RWPE2 (cell line): Measurements from ENCODE around the gene RABGAP1L.

Experiments used
- ATAC-seq: fragments of 200-7000 bp; cut with Tn5 transposase; 3 replicates; pipeline ENCODE4 v1.9.1; 2021; ENCODE audit warnings: low read depth
- DNase-seq: peaks from one replicate; pipeline ENCODE4 v3.0.0-alpha.2; 2020; ENCODE audit warnings: low spot score
- H3K27ac ChIP-seq: fragments of 450-650 bp; 2 replicates; pipeline ENCODE4 v1.5.1; 2017; ENCODE audit warnings: mild to moderate bottlenecking; ENCODE audit not compliant: poor library complexity, severe bottlenecking
- H3K27me3 ChIP-seq: fragments of 250-450 bp; sonication (Bioruptor Pico); 2 replicates; pipeline ENCODE4 v1.5.1; 2021; ENCODE audit warnings: mild to moderate bottlenecking, moderate library complexity; ENCODE audit not compliant: insufficient read depth, poor library complexity, severe bottlenecking
- H3K36me3 ChIP-seq: fragments of 250-450 bp; sonication (Bioruptor Pico); 2 replicates; pipeline ENCODE4 v1.5.1; 2020; ENCODE audit warnings: low read depth, mild to moderate bottlenecking, moderate library complexity
- H3K4me1 ChIP-seq: fragments of 250-450 bp; sonication (Bioruptor Pico); 2 replicates; pipeline ENCODE4 v1.5.1; 2021; ENCODE audit warnings: mild to moderate bottlenecking, moderate library complexity; ENCODE audit not compliant: insufficient read depth, poor library complexity, severe bottlenecking
- H3K4me3 ChIP-seq: fragments of 250-450 bp; sonication (Bioruptor Pico); 2 replicates; pipeline ENCODE4 v1.5.1; 2021; ENCODE audit warnings: mild to moderate bottlenecking, moderate library complexity; ENCODE audit not compliant: severe bottlenecking
- H3K9me3 ChIP-seq: fragments of 250-450 bp; sonication (Bioruptor Pico); 2 replicates; pipeline ENCODE4 v1.5.1; 2021; ENCODE audit warnings: mild to moderate bottlenecking, moderate library complexity; ENCODE audit not compliant: severe bottlenecking
- TF ChIP-seq, protein P1 (sequence below): fragments of 450-650 bp; IDR thresholded peaks from one replicate; pipeline ENCODE4 v1.5.1; 2017; ENCODE audit warnings: mild to moderate bottlenecking, moderate library complexity; ENCODE audit not compliant: poor library complexity, severe bottlenecking

The RABGAP1L gene

DNA sequence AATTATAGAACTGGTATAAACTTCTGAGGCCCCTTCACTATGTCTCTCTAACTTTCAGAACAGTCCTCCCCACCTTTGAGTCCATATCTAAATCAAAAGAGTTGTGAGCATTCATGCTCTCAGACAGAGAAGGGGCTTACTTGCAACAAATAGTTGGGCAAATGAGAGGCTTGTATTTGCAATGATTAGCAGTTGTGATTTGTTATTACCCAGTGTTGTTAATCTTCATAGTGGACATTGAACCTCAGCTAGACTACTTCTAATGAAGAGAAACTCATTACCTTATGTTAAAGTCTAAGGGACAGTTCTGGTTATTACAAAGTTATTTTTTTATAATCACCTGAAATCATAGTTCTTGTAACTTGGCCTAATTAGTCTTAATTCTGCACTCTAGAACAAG is 114.5 kb downstream of the RABGAP1L start:
- Histone ChIP-seq H3K4me3 (no peak overlapping the region), H3K9me3 (no peaks in the 10 kb centered on the region), H3K4me1 (no peaks in the 10 kb centered on the region), H3K36me3 (peaks cover 11% of the 10 kb centered on the region), H3K27me3 (no peaks in the 10 kb centered on the region), H3K27ac (no peak overlapping the region)
- DNase-seq (no peak), ATAC-seq (no peak)
- TF ChIP-seq, protein P1, sequence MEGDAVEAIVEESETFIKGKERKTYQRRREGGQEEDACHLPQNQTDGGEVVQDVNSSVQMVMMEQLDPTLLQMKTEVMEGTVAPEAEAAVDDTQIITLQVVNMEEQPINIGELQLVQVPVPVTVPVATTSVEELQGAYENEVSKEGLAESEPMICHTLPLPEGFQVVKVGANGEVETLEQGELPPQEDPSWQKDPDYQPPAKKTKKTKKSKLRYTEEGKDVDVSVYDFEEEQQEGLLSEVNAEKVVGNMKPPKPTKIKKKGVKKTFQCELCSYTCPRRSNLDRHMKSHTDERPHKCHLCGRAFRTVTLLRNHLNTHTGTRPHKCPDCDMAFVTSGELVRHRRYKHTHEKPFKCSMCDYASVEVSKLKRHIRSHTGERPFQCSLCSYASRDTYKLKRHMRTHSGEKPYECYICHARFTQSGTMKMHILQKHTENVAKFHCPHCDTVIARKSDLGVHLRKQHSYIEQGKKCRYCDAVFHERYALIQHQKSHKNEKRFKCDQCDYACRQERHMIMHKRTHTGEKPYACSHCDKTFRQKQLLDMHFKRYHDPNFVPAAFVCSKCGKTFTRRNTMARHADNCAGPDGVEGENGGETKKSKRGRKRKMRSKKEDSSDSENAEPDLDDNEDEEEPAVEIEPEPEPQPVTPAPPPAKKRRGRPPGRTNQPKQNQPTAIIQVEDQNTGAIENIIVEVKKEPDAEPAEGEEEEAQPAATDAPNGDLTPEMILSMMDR = no peak

GRCh38 chr1:174274452-174274851 is 115.1 kb downstream of the RABGAP1L start:
- H3K4me3 ChIP-seq = no peak overlapping the region
- peaks cover 17% of the 10 kb centered on the region for H3K36me3 ChIP-seq
- DNase-seq (no peak), ATAC-seq (no peak)
- H3K27ac ChIP-seq = no peak overlapping the region
- TF ChIP-seq, protein P1 = no peak
- no peaks in the 10 kb centered on the region for H3K9me3 ChIP-seq
- no peaks in the 10 kb centered on the region for H3K27me3 ChIP-seq
- no peaks in the 10 kb centered on the region for H3K4me1 ChIP-seq

GRCh38 chr1:174274884-174275283 is 115.6 kb downstream of the RABGAP1L start:
- no peaks in the 10 kb centered on the region for H3K4me1 ChIP-seq
- H3K27me3 ChIP-seq = no peaks in the 10 kb centered on the region
- DNase-seq = no peak
- no peak overlapping the region for H3K4me3 ChIP-seq
- H3K36me3 ChIP-seq = peaks cover 17% of the 10 kb centered on the region
- no peaks in the 10 kb centered on the region for H3K9me3 ChIP-seq
- TF ChIP-seq, protein P1 = no peak
- ATAC-seq = no peak
- H3K27ac ChIP-seq = no peak overlapping the region

DNA sequence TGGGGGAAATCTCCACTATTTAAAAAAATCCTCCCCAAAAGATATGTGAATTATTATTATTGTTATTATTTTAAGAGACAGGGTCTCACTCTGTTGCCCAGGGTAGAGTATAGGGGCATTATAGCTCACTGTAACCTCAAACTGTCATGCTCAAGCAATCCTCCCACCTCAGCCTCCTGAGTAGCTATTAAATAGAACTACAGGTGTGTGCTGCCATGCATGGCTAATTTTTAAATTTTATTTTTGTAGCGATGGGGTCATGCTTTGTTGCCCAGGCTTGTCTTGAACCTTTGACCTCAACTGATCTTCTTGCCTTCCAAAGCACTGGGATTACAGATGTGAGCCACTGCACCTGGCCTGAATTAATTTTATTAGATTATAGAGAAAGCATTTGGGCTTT is 116.8 kb downstream of the RABGAP1L start:
- no peaks in the 10 kb centered on the region for H3K9me3 ChIP-seq
- H3K4me1 ChIP-seq = no peaks in the 10 kb centered on the region
- H3K36me3 ChIP-seq = peaks cover 17% of the 10 kb centered on the region
- no peaks in the 10 kb centered on the region for H3K27me3 ChIP-seq
- TF ChIP-seq, protein P1 = no peak
- no peak overlapping the region for H3K27ac ChIP-seq
- DNase-seq (no peak), ATAC-seq (no peak)
- H3K4me3 ChIP-seq = no peak overlapping the region

- H3K9me3 ChIP-seq = no peaks in the 10 kb centered on the region
- peaks cover 4% of the 10 kb centered on the region for H3K36me3 ChIP-seq
- TF ChIP-seq, protein P1 = no peak
- no peaks in the 10 kb centered on the region for H3K27me3 ChIP-seq
- H3K4me1 ChIP-seq = no peaks in the 10 kb centered on the region
- H3K4me3 ChIP-seq = no peak overlapping the region
- DNase-seq = no peak
- ATAC-seq = no peak
- no peak overlapping the region for H3K27ac ChIP-seq
Measured at GRCh38 chr1:174284052-174284451, 124.7 kb downstream of the RABGAP1L start.
